Stimulated activated naive B cell treated with anti-CD40 and anti-IgM and Interleukin-4, amounts not matched to agents 10 μg/mL and 1 μg/mL and 100 μg/mL, for 72 hours (primary cell): Measurements from ENCODE around the gene ARMH1.
"Not testable (repeated sequence)": the region's sequence is repeated elsewhere in the genome, so short reads cannot be mapped to it uniquely, and the experiment has no call there.

Experiments
- ATAC-seq, 2 donors: fragments of 150-1000 bp; cut with Tn5 transposase; replicated peaks; 2 replicates each; pipeline ENCODE4 v1.10.0; 2021; ENCODE audit warnings: moderate library complexity in 1 of 2
- DNase-seq: peaks from one replicate; pipeline ENCODE4 v3.0.0; 2021
- H3K27ac Mint-ChIP-seq: one replicate; pipeline ENCODE4 v1.8.0; 2022; ENCODE audit warnings: mild to moderate bottlenecking, mixed read lengths
- H3K27me3 Mint-ChIP-seq, 2 donors: one replicate each; pipeline ENCODE4 v1.8.0; 2022; ENCODE audit warnings: mixed read lengths in 2 of 2
- H3K36me3 Mint-ChIP-seq, 2 donors: one replicate each; pipeline ENCODE4 v1.8.0; 2022; ENCODE audit warnings: mixed read lengths in 2 of 2, mild to moderate bottlenecking in 1 of 2
- H3K4me1 Mint-ChIP-seq, 2 donors: one replicate each; pipeline ENCODE4 v1.8.0; 2022; ENCODE audit warnings: mixed read lengths in 2 of 2, mild to moderate bottlenecking in 1 of 2
- H3K4me3 Mint-ChIP-seq, 2 donors: one replicate each; pipeline ENCODE4 v1.8.0; 2022; ENCODE audit warnings: mild to moderate bottlenecking in 2 of 2, mixed read lengths in 2 of 2, moderate library complexity in 1 of 2
- H3K9me3 Mint-ChIP-seq, 2 donors: one replicate each; pipeline ENCODE4 v1.8.0; 2022; ENCODE audit warnings: mixed read lengths in 2 of 2, mild to moderate bottlenecking in 1 of 2

ARMH1 gene

DNA sequence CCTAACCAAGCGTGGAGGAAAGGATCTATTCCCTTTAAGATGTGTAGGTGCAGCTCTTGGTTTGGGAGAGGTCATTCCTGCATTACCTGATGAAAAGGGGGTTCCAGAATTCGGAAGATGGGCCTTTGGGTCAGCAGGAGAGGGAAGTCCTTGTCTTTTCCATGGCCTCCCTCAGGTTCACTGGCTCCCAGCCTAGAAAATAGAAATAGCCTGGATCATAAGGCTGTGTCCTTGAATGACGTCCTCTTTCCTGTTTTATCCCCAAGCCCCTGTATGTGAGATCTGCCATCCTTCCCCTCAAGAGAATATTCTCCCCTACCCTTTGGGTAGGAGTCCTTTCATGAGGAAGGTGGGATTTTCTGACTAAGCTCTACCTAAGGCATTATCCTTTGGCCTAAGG, 86.4 kb downstream of the ARMH1 start:
- Mint-ChIP-seq H3K4me1 (peaks cover 9 to 10% of the 10 kb centered on the region in 2 donors), H3K36me3 (peaks cover 6 to 19% of the 10 kb centered on the region in 2 donors), H3K27ac (no peak overlapping the region), H3K27me3 (no peaks in the 10 kb centered on the region), H3K9me3 (no peaks in the 10 kb centered on the region), H3K4me3 (no peak overlapping the region)
- no peak for DNase-seq
- ATAC-seq: no peak

DNA sequence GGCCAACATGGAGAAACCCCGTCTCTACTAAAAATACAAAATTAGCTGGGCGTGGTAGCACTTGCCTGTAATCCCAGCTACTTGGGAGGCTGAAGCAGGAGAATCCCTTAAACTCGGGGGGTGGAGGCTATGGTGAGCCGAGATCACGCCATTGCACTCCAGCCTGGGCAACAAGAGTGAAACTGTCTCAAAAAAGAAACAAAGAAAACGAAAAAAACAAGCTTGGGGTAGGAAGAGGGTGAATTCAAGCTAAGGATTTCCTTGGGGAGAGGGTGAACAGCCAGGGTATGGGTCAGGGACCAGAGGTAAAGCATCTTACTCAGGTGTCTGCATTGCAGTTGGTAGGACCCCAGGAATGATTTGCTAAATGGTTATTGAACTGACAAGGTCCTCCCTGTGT, 91.9 kb downstream of the ARMH1 start:
- H3K36me3 Mint-ChIP-seq, H3K27ac Mint-ChIP-seq, H3K27me3 Mint-ChIP-seq, H3K9me3 Mint-ChIP-seq, DNase-seq, ATAC-seq, H3K4me1 Mint-ChIP-seq, H3K4me3 Mint-ChIP-seq: not testable (repeated sequence)
